GM12872 (cell line): ENCODE data around the gene PDCD1.

Source experiments
- CTCF ChIP-seq: IDR thresholded peaks from 3 replicates; pipeline ENCODE4 v1.5.1; 2011; ENCODE audit warnings: low read depth, mild to moderate bottlenecking, low read length, moderate library complexity; ENCODE audit not compliant: insufficient read depth

PDCD1 gene

GRCh38 chr2:241896746-241897201 lies 38.1 kb upstream of the PDCD1 start:
- no peak for TF ChIP-seq CTCF

- TF ChIP-seq CTCF, result no peak
These were observed 37.3 kb upstream of the PDCD1 start for GRCh38 chr2:241895712-241896641.

GRCh38 chr2:241895427-241895711 lies 36.7 kb upstream of the PDCD1 start:
- TF ChIP-seq CTCF, result no peak

- no peak for TF ChIP-seq CTCF
These were observed 36.2 kb upstream of the PDCD1 start for GRCh38 chr2:241894681-241895426.

- TF ChIP-seq CTCF, result no peak
These were observed 35.5 kb upstream of the PDCD1 start for GRCh38 chr2:241894056-241894641.

GRCh38 chr2:241893265-241893664 lies 34.6 kb upstream of the PDCD1 start:
- no peak for TF ChIP-seq CTCF
